GM18511 (cell line): ENCODE measurements around the gene HBM.
"Not testable (repeated sequence)": the region's sequence is repeated elsewhere in the genome, so short reads cannot be mapped to it uniquely, and the experiment has no call there.

Source experiments
- ATAC-seq: cut with Tn5 transposase; IDR thresholded peaks from one replicate; pipeline ENCODE4 v1.9.1; 2021; ENCODE audit warnings: mild to moderate bottlenecking, moderate library complexity; ENCODE audit not compliant: unreplicated experiment

HBM gene

DNA sequence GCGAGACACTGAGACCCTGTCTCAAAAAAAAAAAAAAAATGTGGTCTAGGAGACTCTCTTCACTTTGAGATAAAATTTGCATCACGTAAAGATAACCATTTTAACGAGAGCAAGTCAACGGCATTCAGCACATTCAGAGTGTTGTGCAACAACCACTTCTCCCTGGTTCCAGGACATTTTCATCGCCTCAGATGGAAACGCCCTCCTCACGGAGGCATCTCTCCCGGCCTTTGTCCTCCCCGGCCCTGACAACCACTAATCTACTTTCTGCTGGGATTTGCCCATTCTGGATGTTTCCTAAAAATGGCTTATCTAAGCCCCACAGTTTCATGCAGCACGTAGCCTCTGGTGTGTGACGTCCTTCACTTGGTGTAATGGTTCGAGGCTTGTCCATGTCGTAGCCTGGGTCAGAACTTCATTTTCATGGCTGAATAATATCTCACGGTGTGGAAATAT lies 21.0 kb upstream of the HBM start:
- no peak for ATAC-seq

DNA sequence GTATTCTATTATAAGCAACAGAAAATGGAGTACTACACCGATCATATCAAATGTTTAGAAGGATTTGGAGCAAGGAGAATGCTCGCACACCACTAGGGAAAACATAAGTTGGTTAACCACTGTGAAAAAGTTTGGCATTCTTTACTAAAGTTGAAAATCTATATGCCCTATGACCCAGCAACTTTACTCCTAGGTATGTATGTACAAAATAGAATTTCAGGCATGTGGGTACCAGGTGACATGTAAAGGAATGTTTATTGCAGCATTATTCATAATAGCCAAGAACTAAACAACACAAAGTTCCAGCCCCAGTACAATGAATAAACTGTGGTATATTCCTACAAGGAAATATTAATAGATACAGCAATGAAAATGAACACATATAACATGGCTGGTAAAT lies 19.1 kb upstream of the HBM start:
- ATAC-seq = no peak

DNA sequence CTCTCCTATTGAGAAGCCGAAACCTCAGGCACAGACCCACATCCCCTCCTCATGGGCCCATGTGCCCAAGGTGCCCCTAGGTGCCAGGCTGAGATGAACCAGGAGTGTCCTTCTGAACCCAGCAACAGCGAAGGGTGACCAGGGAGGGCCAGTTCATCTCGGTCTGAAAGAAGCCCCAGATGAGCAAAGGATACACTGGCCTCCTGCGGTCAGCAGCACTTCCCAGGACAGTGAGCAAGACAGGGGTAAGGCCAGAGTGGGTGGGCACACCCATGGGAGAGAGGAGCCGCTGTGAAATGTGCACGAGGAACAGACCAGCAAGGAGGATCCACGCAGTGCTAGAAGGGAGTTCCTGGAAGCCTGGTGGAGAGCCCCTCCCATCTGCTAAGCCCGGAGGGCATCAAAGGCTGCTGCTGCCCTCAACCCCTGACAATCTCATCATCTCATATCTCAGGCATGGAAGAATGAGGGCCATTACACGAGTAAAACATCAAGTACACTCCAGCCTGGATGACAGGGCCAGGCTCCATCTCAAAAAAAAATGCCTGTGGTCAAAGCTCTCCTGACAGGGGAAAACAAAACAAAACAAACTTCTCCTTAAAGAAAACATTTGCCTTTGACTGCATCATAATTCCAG lies 16.6 kb upstream of the HBM start:
- ATAC-seq = no peak

DNA sequence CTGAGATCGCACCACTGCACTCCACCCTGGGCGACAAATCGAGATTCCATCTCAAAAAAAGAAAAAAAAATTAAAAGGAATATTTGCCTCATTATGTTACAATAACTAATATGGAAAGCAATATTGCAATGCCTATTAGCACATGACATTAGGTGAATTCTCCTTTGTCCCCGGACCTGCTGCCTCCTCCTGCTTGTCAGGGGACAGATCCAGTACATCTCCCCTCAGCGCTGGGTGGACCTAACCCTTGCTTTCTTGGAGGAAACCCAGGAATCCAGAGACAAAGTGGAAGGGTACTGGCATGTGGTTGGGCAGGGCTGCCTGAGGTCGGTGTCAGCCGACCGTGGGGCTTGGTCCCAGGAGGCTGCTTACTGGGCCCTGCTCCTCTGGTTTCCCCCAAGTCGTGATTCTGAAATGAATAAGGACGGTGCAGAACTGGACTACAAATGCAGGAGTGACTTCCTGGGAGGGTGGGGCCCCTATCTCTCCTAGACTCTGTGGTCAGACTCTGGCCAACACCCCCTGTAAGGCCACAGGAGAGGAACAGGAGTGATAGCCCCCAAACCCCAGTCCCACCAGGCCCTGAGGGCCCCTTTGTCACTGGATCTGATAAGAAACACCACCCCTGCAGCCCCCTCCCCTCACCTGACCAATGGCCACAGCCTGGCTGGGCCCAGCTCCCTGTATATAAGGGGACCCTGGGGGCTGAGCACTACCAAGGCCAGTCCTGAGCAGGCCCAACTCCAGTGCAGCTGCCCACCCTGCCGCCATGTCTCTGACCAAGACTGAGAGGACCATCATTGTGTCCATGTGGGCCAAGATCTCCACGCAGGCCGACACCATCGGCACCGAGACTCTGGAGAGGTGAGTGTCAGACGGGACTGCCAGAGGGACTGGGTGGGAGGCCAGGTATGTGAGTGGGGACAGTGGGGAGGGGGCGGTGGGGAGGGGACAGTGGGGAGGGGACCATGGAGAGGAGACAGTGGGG lies 13.3 kb upstream of the HBM start, which contains the start of gene HBZ:
Gene HBZ, plus strand, starts transcription at position 504 of the 988 bp plus-strand sequence. Its CDS starts 266 bp downstream, at position 770.
- ATAC-seq = no peak

DNA sequence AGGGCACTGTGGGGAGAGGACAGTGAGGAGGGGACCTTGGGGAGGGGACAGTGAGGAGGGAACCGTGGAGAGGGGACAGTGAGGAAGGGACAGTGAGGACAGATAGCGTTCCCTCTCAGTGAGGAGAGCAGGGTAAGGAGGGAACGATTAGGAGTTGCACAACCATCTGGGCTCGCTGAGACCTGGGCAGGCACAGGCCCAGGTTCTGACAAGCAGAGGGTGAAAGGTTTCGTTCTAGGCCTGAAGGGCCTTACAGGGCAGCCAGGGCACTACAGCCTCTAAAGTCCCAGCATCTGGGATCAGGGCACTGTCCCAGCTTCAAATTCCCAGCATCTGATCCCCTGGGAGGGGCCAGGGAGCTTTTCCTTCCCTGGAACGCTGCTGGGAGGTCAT lies 12.7 kb upstream of the HBM start:
- not testable (repeated sequence) for ATAC-seq

DNA sequence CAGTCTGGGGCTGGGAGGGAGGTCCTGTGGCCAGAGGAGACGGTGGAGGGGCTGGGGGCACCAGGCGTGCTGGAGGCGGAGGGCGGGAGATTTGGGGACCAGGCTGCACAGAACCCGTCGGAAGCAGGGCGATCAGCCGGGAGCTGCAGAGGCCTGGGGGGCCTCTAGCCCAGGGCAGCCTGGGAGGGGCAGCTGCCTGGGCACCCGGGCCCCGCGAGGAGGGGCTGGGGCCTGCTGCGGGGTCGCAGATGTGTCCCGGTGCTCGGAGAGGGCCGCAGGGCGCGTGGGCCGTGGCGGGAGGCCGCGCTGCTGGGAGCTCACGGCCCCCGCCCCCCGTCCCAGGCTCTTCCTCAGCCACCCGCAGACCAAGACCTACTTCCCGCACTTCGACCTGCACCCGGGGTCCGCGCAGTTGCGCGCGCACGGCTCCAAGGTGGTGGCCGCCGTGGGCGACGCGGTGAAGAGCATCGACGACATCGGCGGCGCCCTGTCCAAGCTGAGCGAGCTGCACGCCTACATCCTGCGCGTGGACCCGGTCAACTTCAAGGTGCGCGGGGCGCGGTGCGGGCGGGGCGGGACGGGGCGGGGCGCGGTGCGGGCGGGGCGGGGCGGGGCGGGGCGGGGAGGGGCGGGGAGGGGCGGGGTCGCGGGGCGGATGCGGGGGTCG lies 12.1 kb upstream of the HBM start:
- ATAC-seq = not testable (repeated sequence)

DNA sequence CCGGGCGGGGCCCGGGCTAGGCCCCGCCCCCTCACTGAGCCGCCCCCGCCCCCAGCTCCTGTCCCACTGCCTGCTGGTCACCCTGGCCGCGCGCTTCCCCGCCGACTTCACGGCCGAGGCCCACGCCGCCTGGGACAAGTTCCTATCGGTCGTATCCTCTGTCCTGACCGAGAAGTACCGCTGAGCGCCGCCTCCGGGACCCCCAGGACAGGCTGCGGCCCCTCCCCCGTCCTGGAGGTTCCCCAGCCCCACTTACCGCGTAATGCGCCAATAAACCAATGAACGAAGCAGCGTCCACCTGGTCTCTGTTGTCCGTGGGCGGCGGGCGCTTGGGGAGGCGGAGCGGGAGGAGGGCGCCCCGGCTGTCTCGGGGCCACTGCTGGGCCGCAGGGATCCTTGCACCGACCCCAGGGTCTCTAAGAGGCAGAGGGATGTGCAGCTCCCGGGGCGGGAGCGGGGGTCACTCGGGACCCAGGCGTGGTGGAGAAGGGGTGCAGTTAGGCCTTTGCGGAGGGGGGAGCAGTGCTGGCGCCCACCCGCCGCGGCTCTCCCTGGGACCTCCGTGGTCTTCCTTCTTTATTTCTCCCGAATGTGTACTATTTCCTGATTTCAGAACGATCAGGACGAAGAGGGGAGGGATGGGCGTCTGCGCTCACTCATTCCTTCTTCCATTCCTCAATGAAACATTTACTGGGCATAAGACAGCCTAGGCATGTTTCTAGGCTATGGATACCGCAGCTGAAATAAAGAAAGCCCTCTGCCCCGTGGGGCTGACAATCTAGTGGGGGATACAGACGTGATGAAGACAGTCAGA lies 11.4 kb upstream of the HBM start:
- ATAC-seq = no peak

DNA sequence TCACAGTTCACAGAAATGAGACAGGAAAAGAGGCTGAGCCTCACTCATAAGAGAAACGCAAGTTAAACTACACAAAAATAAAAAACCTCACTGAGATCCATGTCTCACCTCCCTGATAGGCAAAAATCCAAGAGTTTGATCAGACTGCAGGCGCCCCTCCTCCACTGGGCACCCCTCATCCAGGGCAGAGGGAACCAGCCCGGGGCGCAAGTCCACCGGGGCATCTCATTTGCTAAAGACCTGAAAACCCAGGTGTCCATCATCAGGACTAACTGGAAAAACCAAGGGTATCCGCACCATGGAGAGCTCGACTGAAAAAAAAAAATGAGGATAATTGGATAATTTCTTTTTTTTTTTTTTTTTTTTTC lies 10.8 kb upstream of the HBM start:
- no peak for ATAC-seq

DNA sequence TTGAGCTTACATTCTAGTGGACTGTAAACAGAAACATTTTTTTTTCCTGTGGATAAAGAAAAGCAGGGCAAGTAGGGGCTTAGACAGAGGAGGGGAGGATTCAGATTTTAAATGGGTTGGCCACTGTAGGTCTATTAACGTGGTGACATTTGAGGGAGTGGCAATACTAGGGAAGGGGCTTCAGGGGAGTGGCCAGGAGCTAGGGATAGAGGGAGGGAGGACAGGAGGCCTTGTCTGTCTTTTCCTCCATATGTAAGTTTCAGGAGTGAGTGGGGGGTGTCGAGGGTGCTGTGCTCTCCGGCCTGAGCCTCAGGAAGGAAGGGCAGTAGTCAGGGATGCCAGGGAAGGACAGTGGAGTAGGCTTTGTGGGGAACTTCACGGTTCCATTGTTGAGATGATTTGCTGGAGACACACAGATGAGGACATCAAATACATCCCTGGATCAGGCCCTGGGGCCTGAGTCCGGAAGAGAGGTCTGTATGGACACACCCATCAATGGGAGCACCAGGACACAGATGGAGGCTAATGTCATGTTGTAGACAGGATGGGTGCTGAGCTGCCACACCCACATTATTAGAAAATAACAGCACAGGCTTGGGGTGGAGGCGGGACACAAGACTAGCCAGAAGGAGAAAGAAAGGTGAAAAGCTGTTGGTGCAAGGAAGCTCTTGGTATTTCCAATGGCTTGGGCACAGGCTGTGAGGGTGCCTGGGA lies 6.5 kb upstream of the HBM start:
- ATAC-seq = no peak

DNA sequence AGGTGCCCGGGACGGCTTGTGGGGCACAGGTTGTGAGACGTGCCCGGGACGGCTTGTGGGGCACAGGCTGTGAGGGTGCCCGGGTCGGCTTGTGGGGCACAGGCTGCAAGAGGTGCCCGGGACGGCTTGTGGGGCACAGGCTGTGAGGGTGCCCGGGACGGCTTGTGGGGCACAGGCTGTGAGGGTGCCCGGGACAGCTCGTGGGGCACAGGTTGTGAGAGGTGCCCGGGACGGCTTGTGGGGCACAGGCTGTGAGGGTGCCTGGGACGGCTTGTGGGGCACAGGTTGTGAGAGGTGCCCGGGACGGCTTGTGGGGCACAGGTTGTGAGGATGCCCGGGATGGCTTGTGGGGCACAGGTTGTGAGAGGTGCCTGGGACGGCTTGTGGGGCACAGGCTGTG lies 5.5 kb upstream of the HBM start:
- ATAC-seq = not testable (repeated sequence)

DNA sequence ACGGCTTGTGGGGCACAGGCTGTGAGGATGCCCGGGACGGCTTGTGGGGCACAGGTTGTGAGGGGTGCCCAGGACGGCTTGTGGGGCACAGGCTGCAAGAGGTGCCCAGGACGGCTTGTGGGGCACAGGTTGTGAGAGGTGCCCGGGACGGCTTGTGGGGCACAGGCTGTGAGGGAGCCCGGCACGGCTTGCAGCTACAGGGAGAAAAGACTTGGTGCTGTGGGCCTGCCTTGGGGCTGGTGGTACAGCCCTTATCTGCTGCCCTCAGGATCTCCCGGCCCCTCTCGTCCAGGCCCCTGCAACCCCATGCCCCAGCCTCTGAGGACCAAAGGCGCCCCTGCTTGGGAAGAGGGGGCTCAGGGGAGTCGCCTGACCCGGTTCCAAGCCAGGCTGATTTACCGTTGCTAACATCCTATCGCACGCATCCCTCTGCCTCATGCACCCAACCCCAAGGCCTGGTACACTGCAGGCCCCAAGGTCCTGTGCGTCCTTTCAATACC lies 5.0 kb upstream of the HBM start:
- ATAC-seq = no peak

DNA sequence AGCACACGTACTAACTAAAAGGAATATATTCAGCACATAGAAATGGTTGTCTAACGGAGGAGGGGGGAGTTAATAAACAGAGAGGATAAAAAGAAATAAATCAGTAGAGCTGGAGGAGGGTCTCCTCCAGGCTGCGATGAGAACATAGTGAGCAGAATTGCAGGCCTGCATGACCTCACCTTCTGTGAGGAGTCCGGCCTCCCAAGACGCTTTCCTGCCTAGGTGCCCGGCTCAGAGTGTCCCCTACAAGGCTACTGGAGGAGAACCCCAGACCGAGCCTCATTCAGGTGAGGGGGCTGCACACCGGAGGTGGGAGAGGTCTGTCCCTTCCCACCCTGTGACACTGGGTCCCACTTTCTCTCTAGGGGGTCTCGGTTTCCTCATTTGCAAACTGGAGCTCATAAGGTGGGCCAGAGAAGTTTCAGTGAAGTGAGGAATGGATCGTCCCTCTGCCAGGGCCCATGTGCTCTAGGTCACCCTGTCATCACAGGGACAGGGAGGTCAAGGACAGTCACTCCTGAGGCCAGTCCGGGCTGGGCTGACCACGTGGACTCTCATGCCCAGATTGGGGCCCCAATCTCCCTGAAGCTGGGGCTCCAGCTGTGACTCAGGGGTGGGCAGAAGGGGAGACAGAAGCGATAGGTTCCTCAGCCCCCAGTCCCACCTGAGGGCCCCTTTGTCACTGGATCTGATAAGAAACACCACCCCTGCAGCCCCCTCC lies 3.3 kb upstream of the HBM start:
- ATAC-seq = no peak

DNA sequence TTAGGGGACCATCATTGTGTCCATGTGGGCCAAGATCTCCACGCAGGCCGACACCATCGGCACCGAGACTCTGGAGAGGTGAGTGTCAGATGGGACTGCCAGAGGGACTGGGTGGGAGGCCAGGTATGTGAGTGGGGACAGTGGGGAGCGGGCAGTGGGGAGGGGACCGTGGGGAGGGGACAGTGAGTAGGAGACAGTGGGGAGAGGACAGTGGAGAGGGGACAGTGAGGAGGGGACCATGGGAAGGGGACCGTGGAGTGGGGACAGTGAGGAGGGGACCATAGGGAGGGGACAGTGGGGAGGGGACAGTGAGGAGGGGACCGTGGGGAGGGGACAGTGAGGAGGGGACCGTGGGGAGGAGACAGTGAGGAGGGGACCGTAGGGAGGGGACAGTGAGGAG lies 2.6 kb upstream of the HBM start:
- ATAC-seq = not testable (repeated sequence)

DNA sequence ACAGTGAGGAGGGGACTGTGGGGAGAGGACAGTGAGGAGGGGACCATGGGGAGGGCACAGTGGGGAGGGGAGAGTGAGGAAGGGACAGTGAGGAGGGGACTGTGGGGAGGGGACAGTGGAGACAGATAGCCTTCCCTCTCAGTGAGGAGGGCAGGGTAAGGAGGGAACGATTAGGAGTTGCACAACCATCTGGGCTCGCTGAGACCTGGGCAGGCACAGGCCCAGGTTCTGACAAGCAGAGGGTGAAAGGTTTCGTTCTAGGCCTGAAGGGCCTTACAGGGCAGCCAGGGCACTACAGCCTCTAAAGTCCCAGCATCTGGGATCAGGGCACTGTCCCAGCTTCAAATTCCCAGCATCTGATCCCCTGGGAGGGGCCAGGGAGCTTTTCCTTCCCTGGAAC lies 2.1 kb upstream of the HBM start:
- ATAC-seq = not testable (repeated sequence)

DNA sequence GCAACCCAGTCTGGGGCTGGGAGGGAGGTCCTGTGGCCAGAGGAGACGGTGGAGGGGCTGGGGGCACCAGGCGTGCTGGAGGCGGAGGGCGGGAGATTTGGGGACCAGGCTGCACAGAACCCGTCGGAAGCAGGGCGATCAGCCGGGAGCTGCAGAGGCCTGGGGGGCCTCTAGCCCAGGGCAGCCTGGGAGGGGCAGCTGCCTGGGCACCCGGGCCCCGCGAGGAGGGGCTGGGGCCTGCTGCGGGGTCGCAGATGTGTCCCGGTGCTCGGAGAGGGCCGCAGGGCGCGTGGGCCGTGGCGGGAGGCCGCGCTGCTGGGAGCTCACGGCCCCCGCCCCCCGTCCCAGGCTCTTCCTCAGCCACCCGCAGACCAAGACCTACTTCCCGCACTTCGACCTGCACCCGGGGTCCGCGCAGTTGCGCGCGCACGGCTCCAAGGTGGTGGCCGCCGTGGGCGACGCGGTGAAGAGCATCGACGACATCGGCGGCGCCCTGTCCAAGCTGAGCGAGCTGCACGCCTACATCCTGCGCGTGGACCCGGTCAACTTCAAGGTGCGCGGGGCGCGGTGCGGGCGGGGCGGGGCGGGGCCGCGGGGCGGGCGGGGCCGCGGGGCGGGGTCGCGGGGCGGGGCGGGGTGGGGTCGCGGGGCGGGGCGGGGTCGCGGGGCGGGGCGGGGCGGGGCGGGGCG lies 1.5 kb upstream of the HBM start:
- ATAC-seq = not testable (repeated sequence)

DNA sequence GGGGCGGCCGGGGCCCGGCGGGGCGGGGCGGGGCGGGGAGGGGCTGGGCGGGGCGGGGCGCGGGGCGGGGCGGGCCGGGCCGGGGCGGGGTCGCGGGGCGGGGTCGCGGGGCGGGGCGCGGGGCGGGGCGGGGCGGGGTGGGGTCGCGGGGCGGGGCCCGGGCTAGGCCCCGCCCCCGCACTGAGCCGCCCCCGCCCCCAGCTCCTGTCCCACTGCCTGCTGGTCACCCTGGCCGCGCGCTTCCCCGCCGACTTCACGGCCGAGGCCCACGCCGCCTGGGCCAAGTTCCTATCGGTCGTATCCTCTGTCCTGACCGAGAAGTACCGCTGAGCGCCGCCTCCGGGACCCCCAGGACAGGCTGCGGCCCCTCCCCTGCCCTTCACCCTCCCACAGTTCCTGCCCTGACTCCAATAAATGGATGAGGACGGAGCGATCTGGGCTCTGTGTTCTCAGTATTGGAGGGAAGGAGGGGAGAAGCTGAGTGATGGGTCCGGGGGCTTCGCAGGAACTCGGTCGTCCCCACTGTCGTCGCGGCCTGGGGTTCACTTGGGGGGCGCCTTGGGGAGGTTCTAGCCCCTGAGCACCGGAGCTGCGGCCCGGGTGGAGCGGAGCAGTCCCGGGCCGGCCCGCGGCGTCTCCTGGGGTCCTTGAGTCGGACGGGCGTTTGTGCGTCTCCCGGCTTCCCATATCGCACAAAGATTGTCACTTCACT lies 795 bp upstream of the HBM start:
- ATAC-seq = no peak

DNA sequence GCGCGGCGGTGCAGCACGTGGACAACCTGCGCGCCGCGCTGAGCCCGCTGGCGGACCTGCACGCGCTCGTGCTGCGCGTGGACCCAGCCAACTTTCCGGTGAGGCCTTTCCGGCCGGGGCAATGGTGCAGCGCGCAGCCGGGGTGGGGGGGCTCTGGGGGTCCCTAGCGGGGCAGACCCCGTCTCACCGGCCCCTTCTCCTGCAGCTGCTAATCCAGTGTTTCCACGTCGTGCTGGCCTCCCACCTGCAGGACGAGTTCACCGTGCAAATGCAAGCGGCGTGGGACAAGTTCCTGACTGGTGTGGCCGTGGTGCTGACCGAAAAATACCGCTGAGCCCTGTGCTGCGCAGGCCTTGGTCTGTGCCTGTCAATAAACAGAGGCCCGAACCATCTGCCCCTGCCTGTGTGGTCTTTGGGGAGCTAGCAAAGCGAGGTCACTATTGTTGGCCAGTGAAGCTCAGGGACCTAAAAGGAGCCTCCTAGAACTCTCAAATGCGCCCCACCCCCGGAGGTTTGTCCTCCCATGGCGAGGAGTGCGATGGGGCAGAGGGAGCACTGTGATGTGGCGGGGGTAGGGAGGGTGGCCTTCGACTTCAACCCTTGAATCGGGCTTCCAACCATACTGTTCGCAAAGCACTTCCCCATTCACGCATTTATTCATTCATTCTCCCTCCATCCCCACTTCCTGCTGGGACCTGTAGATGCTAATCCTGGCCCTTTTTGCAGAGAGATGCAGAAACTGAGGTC lies 770 bp downstream of the HBM start:
- no peak for ATAC-seq
